Activated CD4-positive, alpha-beta T cell treated with anti-CD3 and anti-CD28 coated beads, Interleukin-2, amount 10 ng/mL, durations not matched to agents 7 days and 5 days (primary cell): ENCODE results near the gene C19orf53. TPM values are rescaled to one million over a fixed set of nuclear protein-coding genes. Genes with fewer than 3 reads are reported as not detected.
A peak's percentile ranks its signal among the peaks of the same experiment; 100 is the strongest.

Experiments used
- CTCF ChIA-PET: fragments of 350-600 bp; sonication (Branson Sonifier 250); formaldehyde crosslinking; loops from one replicate; lab custom pipeline; 2021; ENCODE audit warnings: antibody characterized with exemption; lab: Charles Lee
- POLR2A ChIA-PET: fragments of 350-600 bp; sonication (Branson Sonifier 250); formaldehyde crosslinking; loops from one replicate; lab custom pipeline; 2021; ENCODE audit warnings: antibody characterized with exemption; lab: Charles Lee
- DNase-seq: peaks from one replicate; pipeline ENCODE4 v3.0.0-alpha.2; 2020
- H3K27ac Mint-ChIP-seq: one replicate; pipeline ENCODE4 v1.8.0; 2021; ENCODE audit warnings: mild to moderate bottlenecking, moderate library complexity, mixed read lengths
- H3K27me3 Mint-ChIP-seq: one replicate; pipeline ENCODE4 v1.8.0; 2021; ENCODE audit warnings: mixed read lengths
- H3K36me3 Mint-ChIP-seq: one replicate; pipeline ENCODE4 v1.8.0; 2021; ENCODE audit warnings: low read depth, mixed read lengths
- H3K4me1 Mint-ChIP-seq: one replicate; pipeline ENCODE4 v1.8.0; 2021; ENCODE audit warnings: mixed read lengths
- H3K4me3 Mint-ChIP-seq: one replicate; pipeline ENCODE4 v1.8.0; 2021; ENCODE audit warnings: mild to moderate bottlenecking, moderate library complexity, mixed read lengths
- H3K9me3 Mint-ChIP-seq: one replicate; pipeline ENCODE4 v1.8.0; 2021; ENCODE audit warnings: mixed read lengths
- total RNA-seq, 2 experiments: library from RNA; stranded (reverse); gene quantifications; one replicate each; pipeline ENCODE4 v1.2.3, GENCODE V29; 2021

C19orf53 gene
- 10 to 100 TPM; 91.3 to 92.5 TPM for total RNA-seq

GRCh38 chr19:13774217-13775191 is at the start of gene C19orf53:
C19orf53 (plus strand) TSS chr19:13774456; CDS start chr19:13774478, 22 bp downstream.
- Mint-ChIP-seq H3K27ac (peak within 1 kb of the TSS; percentile 91), H3K9me3 (no peaks in the 10 kb centered on the region), H3K4me3 (peak within 1 kb of the TSS; percentile 94), H3K36me3 (peaks cover 36% of the 10 kb centered on the region), H3K27me3 (no peaks in the 10 kb centered on the region), H3K4me1 (peaks cover 23% of the 10 kb centered on the region)
- ChIA-PET POLR2A (interaction anchor here (0.6 to 2.4 kb wide), 2 partner anchors 88 to 306 kb away, joined by 3 to 7 read pairs; no protein-coding TSS in a partner anchor), CTCF (interaction anchor here (0.6 to 3.2 kb wide), 9 partner anchors 10 to 98 kb away, joined by 3 to 25 read pairs (median 5); partner anchors contain the start of gene MRI1)
- DNase-seq: peak; percentile 93

- CTCF ChIA-PET: interaction anchor here (0.6 to 1.9 kb wide), 3 partner anchors 13 to 111 kb away, joined by 3 to 6 read pairs (median 3); no protein-coding TSS in a partner anchor
Measured at GRCh38 chr19:13726323-13726722, 47.9 kb upstream of the C19orf53 start.

GRCh38 chr19:13727798-13728197 is 46.5 kb upstream of the C19orf53 start:
- ChIA-PET POLR2A (no interaction called here), CTCF (no interaction called here)
- Mint-ChIP-seq H3K4me3 (no peak overlapping the region), H3K9me3 (no peaks in the 10 kb centered on the region), H3K27me3 (no peaks in the 10 kb centered on the region), H3K4me1 (peaks cover 18% of the 10 kb centered on the region), H3K27ac (no peak overlapping the region), H3K36me3 (no peaks in the 10 kb centered on the region)
- no peak for DNase-seq

More at GRCh38 chr19:13726323-13726722, 47.9 kb upstream of the C19orf53 start:
- POLR2A ChIA-PET: no interaction called here
- Mint-ChIP-seq H3K4me3 (no peak overlapping the region), H3K4me1 (peaks cover 12% of the 10 kb centered on the region), H3K27me3 (no peaks in the 10 kb centered on the region), H3K27ac (no peak overlapping the region), H3K9me3 (no peaks in the 10 kb centered on the region), H3K36me3 (no peaks in the 10 kb centered on the region)
- no peak for DNase-seq

- CTCF ChIA-PET: interaction anchor here (0.9 to 1.4 kb wide), 2 partner anchors 18 to 132 kb away, joined by 3 to 4 read pairs; a partner anchor contains a TSS
- Mint-ChIP-seq H3K36me3 (no peaks in the 10 kb centered on the region), H3K9me3 (no peaks in the 10 kb centered on the region), H3K27me3 (no peaks in the 10 kb centered on the region), H3K27ac (no peak overlapping the region), H3K4me1 (peaks cover 18% of the 10 kb centered on the region), H3K4me3 (no peak overlapping the region)
- DNase-seq: no peak
- POLR2A ChIA-PET: no interaction called here
Measured at GRCh38 chr19:13729859-13730258, 44.4 kb upstream of the C19orf53 start.

GRCh38 chr19:13731147-13731964 is 42.9 kb upstream of the C19orf53 start:
- Mint-ChIP-seq H3K9me3 (no peaks in the 10 kb centered on the region), H3K4me1 (peaks cover 18% of the 10 kb centered on the region), H3K27me3 (no peaks in the 10 kb centered on the region), H3K4me3 (peak overlapping the region; percentile 82), H3K27ac (peak overlapping the region; percentile 90), H3K36me3 (no peaks in the 10 kb centered on the region)
- DNase-seq: peak; percentile 96
- ChIA-PET CTCF (interaction anchor here (0.7 to 1.4 kb wide), 6 partner anchors 10 to 405 kb away, joined by 3 to 6 read pairs (median 4); partner anchors contain the start of gene ASF1B), POLR2A (interaction anchor here (0.6 kb wide), 1 partner anchor 106 kb away, joined by 4 read pairs; no protein-coding TSS in a partner anchor)

- POLR2A ChIA-PET: no interaction called here
- no peak for DNase-seq
- Mint-ChIP-seq H3K27me3 (no peaks in the 10 kb centered on the region), H3K4me1 (peaks cover 18% of the 10 kb centered on the region), H3K9me3 (no peaks in the 10 kb centered on the region), H3K4me3 (peak overlapping the region; percentile 82), H3K27ac (no peak overlapping the region), H3K36me3 (no peaks in the 10 kb centered on the region)
- CTCF ChIA-PET: interaction anchor here (1.2 to 1.4 kb wide), 3 partner anchors 11 to 404 kb away, joined by 3 to 6 read pairs (median 3); partner anchors contain the start of gene ASF1B
Measured at GRCh38 chr19:13732337-13732736, 41.9 kb upstream of the C19orf53 start.

- Mint-ChIP-seq H3K36me3 (no peaks in the 10 kb centered on the region), H3K4me3 (no peak overlapping the region), H3K4me1 (peaks cover 14% of the 10 kb centered on the region), H3K27ac (no peak overlapping the region), H3K27me3 (no peaks in the 10 kb centered on the region), H3K9me3 (no peaks in the 10 kb centered on the region)
- ChIA-PET POLR2A (no interaction called here), CTCF (interaction anchor here (0.6 kb wide), 1 partner anchor 454 kb away, joined by 6 read pairs; no protein-coding TSS in a partner anchor)
- no peak for DNase-seq
Measured at GRCh38 chr19:13734751-13735150, 39.5 kb upstream of the C19orf53 start.

- Mint-ChIP-seq H3K4me3 (no peak overlapping the region), H3K4me1 (no peaks in the 10 kb centered on the region), H3K27me3 (no peaks in the 10 kb centered on the region), H3K27ac (no peak overlapping the region), H3K36me3 (no peaks in the 10 kb centered on the region), H3K9me3 (no peaks in the 10 kb centered on the region)
- DNase-seq: no peak
- POLR2A ChIA-PET: no interaction called here
- CTCF ChIA-PET: no interaction called here
Measured at GRCh38 chr19:13738073-13738472, 36.2 kb upstream of the C19orf53 start.

GRCh38 chr19:13741893-13742292 is 32.4 kb upstream of the C19orf53 start:
- POLR2A ChIA-PET: no interaction called here
- CTCF ChIA-PET: interaction anchor here (1.2 to 1.3 kb wide), 2 partner anchors 18 to 120 kb away, joined by 3 to 6 read pairs; no protein-coding TSS in a partner anchor
- Mint-ChIP-seq H3K27me3 (no peaks in the 10 kb centered on the region), H3K4me3 (no peak overlapping the region), H3K36me3 (no peaks in the 10 kb centered on the region), H3K4me1 (peaks cover 2% of the 10 kb centered on the region), H3K9me3 (no peaks in the 10 kb centered on the region), H3K27ac (no peak overlapping the region)
- DNase-seq: no peak

GRCh38 chr19:13742756-13743155 is 31.5 kb upstream of the C19orf53 start:
- Mint-ChIP-seq H3K4me3 (no peak overlapping the region), H3K36me3 (no peaks in the 10 kb centered on the region), H3K4me1 (peaks cover 8% of the 10 kb centered on the region), H3K9me3 (no peaks in the 10 kb centered on the region), H3K27me3 (no peaks in the 10 kb centered on the region), H3K27ac (no peak overlapping the region)
- POLR2A ChIA-PET: no interaction called here
- DNase-seq: no peak
- CTCF ChIA-PET: interaction anchor here (1.3 kb wide), 1 partner anchor 17 kb away, joined by 6 read pairs; no protein-coding TSS in a partner anchor

- Mint-ChIP-seq H3K36me3 (no peaks in the 10 kb centered on the region), H3K27me3 (no peaks in the 10 kb centered on the region), H3K9me3 (no peaks in the 10 kb centered on the region), H3K4me1 (peaks cover 20% of the 10 kb centered on the region), H3K4me3 (no peak overlapping the region), H3K27ac (no peak overlapping the region)
- no peak for DNase-seq
- ChIA-PET POLR2A (no interaction called here), CTCF (interaction anchor here (0.8 to 1.8 kb wide), 2 partner anchors 19 to 117 kb away, joined by 3 to 6 read pairs; no protein-coding TSS in a partner anchor)
Measured at GRCh38 chr19:13744174-13744573, 30.1 kb upstream of the C19orf53 start.

GRCh38 chr19:13747098-13747453 is 27.2 kb upstream of the C19orf53 start:
- Mint-ChIP-seq H3K9me3 (no peaks in the 10 kb centered on the region), H3K4me1 (peaks cover 32% of the 10 kb centered on the region), H3K27me3 (no peaks in the 10 kb centered on the region), H3K36me3 (peaks cover 6% of the 10 kb centered on the region), H3K27ac (peak overlapping the region; percentile 94), H3K4me3 (peak overlapping the region; percentile 88)
- ChIA-PET CTCF (interaction anchor here (0.8 to 1.8 kb wide), 5 partner anchors 16 to 115 kb away, joined by 3 to 7 read pairs (median 4); no protein-coding TSS in a partner anchor), POLR2A (no interaction called here)
- DNase-seq: no peak
